ENCODE measurements around the gene NCKIPSD.

GRCh38 chr3:48697952-48698351, 12.2 kb upstream of the NCKIPSD start:
- TF ChIP-seq CTCF (IDR thresholded peaks at IDR 0.05) (no peak), EP300 (IDR thresholded peaks at IDR 0.05) (no peak), POLR2AphosphoS5 (IDR thresholded peaks at IDR 0.05) (no peak), POLR2A (IDR thresholded peaks at IDR 0.05) (no peak)

Measured in sigmoid colon (tissue), 4 donors.